ENCODE data around the gene SMIM20.

DNA sequence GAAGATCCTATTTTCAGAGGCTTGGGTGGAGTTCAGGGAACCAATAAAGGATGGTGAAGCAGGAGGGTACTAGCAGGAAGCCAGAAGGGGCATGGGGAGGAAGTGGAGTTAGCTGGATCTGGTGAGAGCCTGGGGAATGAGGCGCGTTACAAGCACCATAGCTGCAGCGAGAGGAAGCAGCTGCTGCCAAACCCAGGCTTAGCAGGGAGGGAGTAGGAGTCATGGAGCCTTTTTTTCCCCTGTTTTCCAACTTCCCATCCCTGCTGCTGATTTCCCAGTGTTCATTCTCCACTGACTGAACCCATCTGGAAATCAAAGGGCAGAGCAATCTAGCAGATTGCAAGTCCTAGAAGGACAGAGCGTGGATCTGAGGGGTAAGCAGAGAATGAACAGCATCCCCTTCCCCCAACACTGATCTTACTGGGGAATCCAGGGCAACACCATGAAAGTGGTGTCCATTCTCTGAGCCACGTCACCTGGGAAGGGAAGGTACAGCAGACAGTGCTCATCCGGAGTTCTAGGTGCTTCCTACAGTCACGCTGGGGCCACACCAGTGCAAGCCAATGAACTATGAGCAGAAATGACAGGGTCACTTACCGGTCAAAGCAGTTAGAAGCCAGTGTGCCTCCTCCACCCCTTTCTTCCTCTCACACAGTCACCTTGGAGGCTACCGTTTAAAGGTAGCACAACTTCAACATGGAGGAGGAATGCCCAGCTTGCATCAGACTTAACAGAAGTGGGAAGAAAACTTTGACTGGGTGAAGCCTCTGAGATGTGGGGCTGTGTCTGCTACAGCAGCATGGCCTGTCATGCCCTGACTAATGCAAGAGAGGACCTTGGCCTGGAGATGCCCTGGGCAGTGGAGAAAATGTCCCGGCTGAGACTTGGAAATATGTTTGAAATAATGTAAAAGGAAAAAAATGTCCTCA is 36.7 kb downstream of the SMIM20 start:
- TF ChIP-seq, protein P1, sequence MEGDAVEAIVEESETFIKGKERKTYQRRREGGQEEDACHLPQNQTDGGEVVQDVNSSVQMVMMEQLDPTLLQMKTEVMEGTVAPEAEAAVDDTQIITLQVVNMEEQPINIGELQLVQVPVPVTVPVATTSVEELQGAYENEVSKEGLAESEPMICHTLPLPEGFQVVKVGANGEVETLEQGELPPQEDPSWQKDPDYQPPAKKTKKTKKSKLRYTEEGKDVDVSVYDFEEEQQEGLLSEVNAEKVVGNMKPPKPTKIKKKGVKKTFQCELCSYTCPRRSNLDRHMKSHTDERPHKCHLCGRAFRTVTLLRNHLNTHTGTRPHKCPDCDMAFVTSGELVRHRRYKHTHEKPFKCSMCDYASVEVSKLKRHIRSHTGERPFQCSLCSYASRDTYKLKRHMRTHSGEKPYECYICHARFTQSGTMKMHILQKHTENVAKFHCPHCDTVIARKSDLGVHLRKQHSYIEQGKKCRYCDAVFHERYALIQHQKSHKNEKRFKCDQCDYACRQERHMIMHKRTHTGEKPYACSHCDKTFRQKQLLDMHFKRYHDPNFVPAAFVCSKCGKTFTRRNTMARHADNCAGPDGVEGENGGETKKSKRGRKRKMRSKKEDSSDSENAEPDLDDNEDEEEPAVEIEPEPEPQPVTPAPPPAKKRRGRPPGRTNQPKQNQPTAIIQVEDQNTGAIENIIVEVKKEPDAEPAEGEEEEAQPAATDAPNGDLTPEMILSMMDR (IDR thresholded peaks at IDR 0.05; ENCODE audit: low read depth, low read length): no peak
- no peak for TF ChIP-seq EZH2phosphoT487 (IDR thresholded peaks at IDR 0.05; ENCODE audit: low read depth)
